DND-41 (cell line): ENCODE data around the gene LINGO3.
A peak's percentile ranks its signal among the peaks of the same experiment; 100 is the strongest.

Source experiments
- ATAC-seq: fragments of 200-7000 bp; cut with Tn5 transposase; 3 replicates; pipeline ENCODE4 v1.9.1; 2021; ENCODE audit warnings: low read depth; ENCODE audit not compliant: insufficient read depth
- DNase-seq: peaks from one replicate; pipeline ENCODE4 v3.0.0-alpha.2; 2020
- H2AFZ ChIP-seq: 2 replicates; pipeline ENCODE4 v1.6.0; 2012; ENCODE audit warnings: low read depth, low read length
- H3K27ac ChIP-seq: 2 replicates; pipeline ENCODE4 v1.5.1; 2012; ENCODE audit warnings: low read length, inconsistent platforms
- H3K27me3 ChIP-seq: fragments of 200-600 bp; sonication (generic); 2 replicates; pipeline ENCODE4 v1.6.0; 2012; ENCODE audit warnings: low read length, mild to moderate bottlenecking, inconsistent platforms; ENCODE audit not compliant: insufficient read depth, poor library complexity
- H3K36me3 ChIP-seq: 2 replicates; pipeline ENCODE4 v1.5.1; 2012; ENCODE audit warnings: low read length, inconsistent platforms; ENCODE audit not compliant: insufficient read depth
- H3K4me1 ChIP-seq: 2 replicates; pipeline ENCODE4 v1.5.1; 2012; ENCODE audit warnings: mild to moderate bottlenecking, low read length; ENCODE audit not compliant: insufficient read depth
- H3K4me2 ChIP-seq: 2 replicates; pipeline ENCODE4 v1.6.0; 2012; ENCODE audit warnings: mild to moderate bottlenecking, moderate library complexity, low read length, inconsistent platforms; ENCODE audit not compliant: insufficient read depth
- H3K4me3 ChIP-seq, 2 experiments: fragments of 200-600 bp in 1 of 2; shearing (Covaris generic) in 1 of 2; 2 replicates each; pipeline ENCODE4 v1.5.1; 2012 to 2016; ENCODE audit warnings: inconsistent platforms in 2 of 2, low read length in 2 of 2, mild to moderate bottlenecking in 2 of 2, low read depth in 1 of 2, moderate library complexity in 1 of 2
- H3K79me2 ChIP-seq: 2 replicates; pipeline ENCODE4 v1.6.0; 2012; ENCODE audit warnings: low read length, inconsistent platforms; ENCODE audit not compliant: insufficient read depth
- H3K9ac ChIP-seq: 2 replicates; pipeline ENCODE4 v1.6.0; 2012; ENCODE audit warnings: low read depth, mild to moderate bottlenecking, inconsistent platforms, low read length, moderate library complexity
- H3K9me3 ChIP-seq: 2 replicates; pipeline ENCODE4 v1.5.1; 2012; ENCODE audit warnings: low read length, moderate library complexity, mild to moderate bottlenecking, inconsistent platforms; ENCODE audit not compliant: insufficient read depth, severe bottlenecking
- H4K20me1 ChIP-seq: 2 replicates; pipeline ENCODE4 v1.6.0; 2012; ENCODE audit warnings: low read length; ENCODE audit not compliant: insufficient read depth
- EZH2 ChIP-seq: IDR thresholded peaks from 3 replicates; pipeline ENCODE4 v1.6.1; 2012; ENCODE audit warnings: borderline replicate concordance, low read depth, mild to moderate bottlenecking, moderate library complexity, low read length, inconsistent platforms; ENCODE audit not compliant: severe bottlenecking
- TF ChIP-seq, protein P1 (sequence below): IDR thresholded peaks from 2 replicates; pipeline ENCODE4 v1.5.1; 2012; ENCODE audit warnings: borderline replicate concordance, low read length, moderate library complexity, mild to moderate bottlenecking; ENCODE audit not compliant: poor library complexity, severe bottlenecking; ENCODE audit errors: extremely low read depth

LINGO3 gene

DNA sequence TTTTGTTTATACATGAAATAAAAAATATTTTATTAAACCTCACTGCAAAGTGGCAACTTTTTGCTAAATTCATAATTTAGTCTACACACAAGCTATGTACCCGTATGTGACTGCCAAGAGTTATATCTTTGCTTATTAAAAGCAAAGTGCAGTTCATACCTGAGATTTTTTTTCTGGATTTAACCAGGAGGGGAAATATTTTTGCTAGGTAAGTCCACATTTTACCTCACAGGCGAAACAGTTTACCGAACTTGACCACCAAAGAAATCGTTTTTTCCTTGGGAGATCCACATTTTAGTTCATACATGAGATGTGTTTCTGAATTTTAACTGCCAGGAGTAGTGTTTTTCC, 39.5 kb downstream of the LINGO3 start:
- no peaks in the 10 kb centered on the region for H3K27me3 ChIP-seq
- peak overlapping the region; percentile 89 for H3K27ac ChIP-seq
- no peak for TF ChIP-seq EZH2
- TF ChIP-seq, protein P1, sequence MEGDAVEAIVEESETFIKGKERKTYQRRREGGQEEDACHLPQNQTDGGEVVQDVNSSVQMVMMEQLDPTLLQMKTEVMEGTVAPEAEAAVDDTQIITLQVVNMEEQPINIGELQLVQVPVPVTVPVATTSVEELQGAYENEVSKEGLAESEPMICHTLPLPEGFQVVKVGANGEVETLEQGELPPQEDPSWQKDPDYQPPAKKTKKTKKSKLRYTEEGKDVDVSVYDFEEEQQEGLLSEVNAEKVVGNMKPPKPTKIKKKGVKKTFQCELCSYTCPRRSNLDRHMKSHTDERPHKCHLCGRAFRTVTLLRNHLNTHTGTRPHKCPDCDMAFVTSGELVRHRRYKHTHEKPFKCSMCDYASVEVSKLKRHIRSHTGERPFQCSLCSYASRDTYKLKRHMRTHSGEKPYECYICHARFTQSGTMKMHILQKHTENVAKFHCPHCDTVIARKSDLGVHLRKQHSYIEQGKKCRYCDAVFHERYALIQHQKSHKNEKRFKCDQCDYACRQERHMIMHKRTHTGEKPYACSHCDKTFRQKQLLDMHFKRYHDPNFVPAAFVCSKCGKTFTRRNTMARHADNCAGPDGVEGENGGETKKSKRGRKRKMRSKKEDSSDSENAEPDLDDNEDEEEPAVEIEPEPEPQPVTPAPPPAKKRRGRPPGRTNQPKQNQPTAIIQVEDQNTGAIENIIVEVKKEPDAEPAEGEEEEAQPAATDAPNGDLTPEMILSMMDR, result no peak
- peaks cover 40% of the 10 kb centered on the region for H4K20me1 ChIP-seq
- H3K9me3 ChIP-seq, result no peaks in the 10 kb centered on the region
- H3K4me2 ChIP-seq, result peak overlapping the region; percentile 72
- peaks cover 36% of the 10 kb centered on the region for H3K36me3 ChIP-seq
- peaks cover 52% of the 10 kb centered on the region for H3K79me2 ChIP-seq
- H3K9ac ChIP-seq, result peak overlapping the region; percentile 100
- peak overlapping the region; percentile 83 for H2AFZ ChIP-seq
- H3K4me1 ChIP-seq, result peaks cover 34% of the 10 kb centered on the region
- ATAC-seq (no peak), DNase-seq (no peak)
- peak overlapping the region; percentile 82; a peak in 3 of 4 replicates for H3K4me3 ChIP-seq

GRCh38 chr19:2266183-2266993, 41.6 kb downstream of the LINGO3 start:
- no peak for ATAC-seq
- no peak overlapping the region for H3K9ac ChIP-seq
- H4K20me1 ChIP-seq, result peaks cover 20% of the 10 kb centered on the region
- H3K27me3 ChIP-seq, result no peaks in the 10 kb centered on the region
- no peak overlapping the region for H3K4me3 ChIP-seq
- peaks cover 14% of the 10 kb centered on the region for H3K4me1 ChIP-seq
- no peak overlapping the region for H2AFZ ChIP-seq
- no peak overlapping the region for H3K4me2 ChIP-seq
- peak; percentile 53 for DNase-seq
- H3K9me3 ChIP-seq, result no peaks in the 10 kb centered on the region
- TF ChIP-seq, protein P1, result no peak
- no peak for TF ChIP-seq EZH2
- no peak overlapping the region for H3K27ac ChIP-seq
- H3K36me3 ChIP-seq, result peaks cover 19% of the 10 kb centered on the region
- peaks cover 31% of the 10 kb centered on the region for H3K79me2 ChIP-seq

DNA sequence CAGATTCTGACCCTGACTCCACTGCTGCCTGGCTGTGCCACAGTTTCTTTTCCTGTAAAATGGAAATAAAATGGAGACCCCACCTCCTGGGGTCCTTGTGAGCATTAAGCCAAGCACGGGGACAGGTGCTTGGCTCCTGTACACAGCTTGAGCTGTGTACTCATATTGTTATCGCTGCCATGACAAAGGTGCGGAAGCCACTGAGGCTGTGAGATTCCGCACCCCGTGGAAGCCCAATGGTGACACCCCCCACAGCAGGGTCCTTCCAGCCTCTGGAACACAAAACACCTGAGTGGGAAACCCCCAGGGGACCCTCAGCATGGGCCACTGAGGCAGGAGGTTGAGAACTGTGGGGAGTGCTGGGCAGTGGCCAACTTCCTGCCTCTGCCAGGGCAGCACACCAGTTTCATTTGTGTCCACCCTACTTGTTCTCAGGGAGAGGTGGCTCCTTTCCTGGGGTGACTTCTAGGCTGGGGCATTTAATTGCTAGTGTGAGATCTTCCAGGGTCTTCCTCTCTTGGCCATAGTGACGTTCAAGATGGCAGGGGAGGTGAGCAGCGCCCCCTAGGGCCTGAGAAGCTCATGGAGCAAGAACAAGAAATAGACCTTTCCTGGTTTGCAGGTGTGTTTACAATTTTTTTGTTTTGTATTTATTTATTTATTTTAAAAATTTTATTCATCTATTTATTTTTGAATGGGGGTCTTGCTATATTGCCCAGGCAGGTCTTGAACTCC, 46.3 kb downstream of the LINGO3 start:
- no peaks in the 10 kb centered on the region for H3K79me2 ChIP-seq
- no peaks in the 10 kb centered on the region for H3K9me3 ChIP-seq
- 0 out of 2 replicates have a peak overlapping the region, but pooled peaks have one; percentile 16 for H3K27ac ChIP-seq
- H3K4me3 ChIP-seq, result no peak overlapping the region
- DNase-seq (peak; percentile 62), ATAC-seq (0 out of 3 replicates have a peak, but pooled peaks have one; percentile 36)
- no peaks in the 10 kb centered on the region for H4K20me1 ChIP-seq
- H3K36me3 ChIP-seq, result no peaks in the 10 kb centered on the region
- no peak overlapping the region for H3K9ac ChIP-seq
- peaks cover 22% of the 10 kb centered on the region for H3K4me1 ChIP-seq
- TF ChIP-seq, protein P1, result peak; percentile 67
- no peak for TF ChIP-seq EZH2
- H3K27me3 ChIP-seq, result no peaks in the 10 kb centered on the region
- H3K4me2 ChIP-seq, result no peak overlapping the region
- no peak overlapping the region for H2AFZ ChIP-seq
